Right lobe of liver (tissue), 6 donors: Measurements from ENCODE around the gene FBXL13. TPM values are rescaled to one million over a fixed set of nuclear protein-coding genes. Genes with fewer than 3 reads are reported as not detected.

Source experiments
- ATAC-seq, 4 donors: fragments of 200-7000 bp; cut with Tn5 transposase; one replicate each; pipeline ENCODE4 v1.9.1; 2020; ENCODE audit warnings: mild to moderate bottlenecking in 4 of 4, moderate library complexity in 4 of 4
- DNase-seq, 3 donors: peaks; one replicate each; pipeline ENCODE4 v3.0.0-alpha.2; 2020
- H3K27ac ChIP-seq, 3 donors: fragments of 200-600 bp; one replicate each; pipeline ENCODE4 v1.8.0; 2022
- H3K27me3 ChIP-seq, 2 donors: fragments of 200-600 bp; one replicate each; pipeline ENCODE4 v1.8.0; 2022
- H3K36me3 ChIP-seq, 4 donors: fragments of 200-600 bp; sonication (generic) in 1 of 4; one replicate each; pipeline versions ENCODE4 v1.5.1 to v1.8.0; 2017 to 2022; ENCODE audit warnings: control low read depth in 1 of 4
- H3K4me1 ChIP-seq, 4 donors: fragments of 200-600 bp; sonication (generic) in 1 of 4; one replicate each; pipeline versions ENCODE4 v1.5.1 to v1.8.0; 2017 to 2022; ENCODE audit warnings: control low read depth in 1 of 4
- H3K4me3 ChIP-seq, 3 donors: fragments of 200-600 bp; one replicate each; pipeline ENCODE4 v1.8.0; 2022
- H3K9me3 ChIP-seq, 4 donors: fragments of 200-600 bp; sonication (generic) in 1 of 4; one replicate each; pipeline versions ENCODE4 v1.5.1 to v1.8.0; 2017 to 2022; ENCODE audit warnings: control low read depth in 1 of 4
- CTCF ChIP-seq, 4 donors: fragments of 200-600 bp in 3 of 4; fragments of 450-650 bp in 1 of 4; IDR thresholded peaks; one replicate each; pipeline versions ENCODE4 v1.5.1 to v1.8.0; 2016 to 2022; ENCODE audit warnings: antibody characterized with exemption in 4 of 4, mild to moderate bottlenecking in 2 of 4
- POLR2A ChIP-seq: fragments of 450-650 bp; IDR thresholded peaks from one replicate; pipeline ENCODE4 v1.6.1; 2017; ENCODE audit warnings: antibody characterized with exemption, mild to moderate bottlenecking
- WGBS: methylation state at CpG from one replicate; pipeline ENCODE4 v1.1.6; 2018; ENCODE audit warnings: low coverage, low lambda C conversion rate; ENCODE audit not compliant: insufficient coverage; ENCODE audit errors: missing lambda C conversion rate; 5-methylcytosine and 5-hydroxymethylcytosine counted together
- intact Hi-C, 2 donors: fragments of 100-400 bp; cut with DNase I; formaldehyde crosslinking; loops; one replicate each; pipeline versions ENCODE4 v1.11.2 to v1.14.1; 2022
- total RNA-seq, 6 experiments: library from RNA; depleted of rRNA in 2 of 6; stranded (reverse); fragments of >200 nt in 2 of 6; fragmentation: NEBNext Ultra II Directional in 3 of 6; extraction: Animal tissue kit (Norgen Biotek cat#: 25700) in 3 of 6; gene quantifications; one replicate each; pipeline versions ENCODE4 v1.1.0 to v1.2.4, GENCODE V29; 2016 to 2023
- donor health status: DM: no; HTN: yes; CAD: no.
- donor health status: DM: no; HTN: no; CAD: no.
- donor health status: DM: no; HTN: no; CAD: no.
- donor health status: DM: no; HTN: yes; CAD: no.
- donor health status: DM: no; HTN: yes; CAD: no.

The FBXL13 gene
- total RNA-seq, 6 experiments from 2014 or later: 0.12 to 0.31 (median 0.20) TPM; not detected in 2

GRCh38 chr7:102990642-102991041 lies 84.0 kb downstream of the FBXL13 start:
- Histone ChIP-seq H3K36me3 (no peaks in the 10 kb centered on the region), H3K27ac (no peak overlapping the region), H3K27me3 (no peaks in the 10 kb centered on the region), H3K9me3 (no peaks in the 10 kb centered on the region), H3K4me3 (no peak overlapping the region), H3K4me1 (peaks cover 0 to 15% (median 0%) of the 10 kb centered on the region in 4 donors)
- WGBS: 54% methylated on average over 2 of the region's 2 CpGs
- intact Hi-C loops: no loop called here
- ATAC-seq: no peak
- TF ChIP-seq POLR2A: no peak
- no peak for TF ChIP-seq CTCF (IDR thresholded peaks at IDR 0.05)
- no peak for DNase-seq

GRCh38 chr7:102988631-102989560 lies 85.7 kb downstream of the FBXL13 start:
- TF ChIP-seq POLR2A (no peak), CTCF (IDR thresholded peaks at IDR 0.05) (no peak)
- no peak for ATAC-seq
- intact Hi-C loops: no loop called here

GRCh38 chr7:102988088-102988487 lies 86.5 kb downstream of the FBXL13 start:
- intact Hi-C loops: no loop called here
- Histone ChIP-seq H3K4me3 (no peak overlapping the region), H3K27me3 (no peaks in the 10 kb centered on the region), H3K36me3 (no peaks in the 10 kb centered on the region), H3K9me3 (no peaks in the 10 kb centered on the region), H3K4me1 (peaks cover 0 to 6% (median 0%) of the 10 kb centered on the region in 4 donors), H3K27ac (no peak overlapping the region)
- WGBS: 69% methylated on average over 2 of the region's 2 CpGs
- ATAC-seq: no peak
- TF ChIP-seq POLR2A (no peak), CTCF (IDR thresholded peaks at IDR 0.05) (no peak)
- DNase-seq: no peak

More at GRCh38 chr7:102988631-102989560, 85.7 kb downstream of the FBXL13 start:
- H3K4me1 ChIP-seq: peaks cover 0 to 14% (median 0%) of the 10 kb centered on the region in 4 donors
- no peaks in the 10 kb centered on the region for H3K9me3 ChIP-seq
- no peak overlapping the region for H3K4me3 ChIP-seq
- H3K27ac ChIP-seq: no peak overlapping the region
- no peaks in the 10 kb centered on the region for H3K36me3 ChIP-seq
- no peaks in the 10 kb centered on the region for H3K27me3 ChIP-seq
- DNase-seq: no peak
- WGBS: 62% methylated on average over 6 of the region's 6 CpGs

GRCh38 chr7:102985176-102985783 lies 89.3 kb downstream of the FBXL13 start:
- DNase-seq (no peak), ATAC-seq (no peak)
- Histone ChIP-seq H3K4me1 (no peaks in the 10 kb centered on the region), H3K4me3 (no peak overlapping the region), H3K27ac (no peak overlapping the region), H3K27me3 (no peaks in the 10 kb centered on the region), H3K9me3 (no peaks in the 10 kb centered on the region), H3K36me3 (no peaks in the 10 kb centered on the region)
- intact Hi-C loops: no loop called here
- no peak for TF ChIP-seq POLR2A
- no peak for TF ChIP-seq CTCF (IDR thresholded peaks at IDR 0.05)
